SK-N-SH (cell line): ENCODE data around the gene OLFML2A.

ENCODE experiments used
- POLR2AphosphoS5 ChIP-seq: IDR thresholded peaks from 2 replicates; pipeline ENCODE4 v1.6.1; 2012; ENCODE audit warnings: low read depth, low read length
- RFX5 ChIP-seq: IDR thresholded peaks from 2 replicates; pipeline ENCODE4 v1.6.1; 2012; ENCODE audit warnings: mild to moderate bottlenecking, improper control_type of control experiment, low read length
- TF ChIP-seq, protein P1 (sequence below): IDR thresholded peaks from 2 replicates; pipeline ENCODE4; 2012

DNA sequence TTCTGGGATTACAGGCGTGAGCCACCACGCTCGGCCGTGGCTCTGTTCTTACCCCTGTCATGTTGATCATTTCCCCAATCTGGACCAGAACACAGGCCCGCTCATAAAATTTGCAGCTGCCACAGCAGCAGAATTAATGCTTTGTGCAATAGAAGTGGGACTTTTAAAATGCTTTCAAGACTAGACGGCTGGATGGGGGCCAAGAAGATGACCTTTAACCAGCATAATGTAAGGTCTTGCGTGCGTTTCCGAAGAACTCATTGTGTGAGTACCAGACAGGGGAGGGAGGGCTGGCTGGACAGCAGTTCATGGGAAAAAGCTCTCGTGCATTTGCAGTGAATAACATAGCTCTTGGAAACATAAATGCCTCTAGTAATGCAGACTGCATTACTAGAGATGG, 72.9 kb downstream of the OLFML2A start:
- TF ChIP-seq RFX5 (no peak), POLR2AphosphoS5 (no peak)
- TF ChIP-seq, protein P1, sequence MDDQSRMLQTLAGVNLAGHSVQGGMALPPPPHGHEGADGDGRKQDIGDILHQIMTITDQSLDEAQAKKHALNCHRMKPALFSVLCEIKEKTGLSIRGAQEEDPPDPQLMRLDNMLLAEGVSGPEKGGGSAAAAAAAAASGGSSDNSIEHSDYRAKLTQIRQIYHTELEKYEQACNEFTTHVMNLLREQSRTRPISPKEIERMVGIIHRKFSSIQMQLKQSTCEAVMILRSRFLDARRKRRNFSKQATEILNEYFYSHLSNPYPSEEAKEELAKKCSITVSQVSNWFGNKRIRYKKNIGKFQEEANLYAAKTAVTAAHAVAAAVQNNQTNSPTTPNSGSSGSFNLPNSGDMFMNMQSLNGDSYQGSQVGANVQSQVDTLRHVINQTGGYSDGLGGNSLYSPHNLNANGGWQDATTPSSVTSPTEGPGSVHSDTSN: no peak
